Measurements from ENCODE around the gene SECTM1. TPM values are rescaled to one million over a fixed set of nuclear protein-coding genes. Genes with fewer than 3 reads are reported as not detected.

The SECTM1 gene
- total RNA-seq, 6 experiments from 2014 or later, result 3.9 to 7.4 (median 5.8) TPM

DNA sequence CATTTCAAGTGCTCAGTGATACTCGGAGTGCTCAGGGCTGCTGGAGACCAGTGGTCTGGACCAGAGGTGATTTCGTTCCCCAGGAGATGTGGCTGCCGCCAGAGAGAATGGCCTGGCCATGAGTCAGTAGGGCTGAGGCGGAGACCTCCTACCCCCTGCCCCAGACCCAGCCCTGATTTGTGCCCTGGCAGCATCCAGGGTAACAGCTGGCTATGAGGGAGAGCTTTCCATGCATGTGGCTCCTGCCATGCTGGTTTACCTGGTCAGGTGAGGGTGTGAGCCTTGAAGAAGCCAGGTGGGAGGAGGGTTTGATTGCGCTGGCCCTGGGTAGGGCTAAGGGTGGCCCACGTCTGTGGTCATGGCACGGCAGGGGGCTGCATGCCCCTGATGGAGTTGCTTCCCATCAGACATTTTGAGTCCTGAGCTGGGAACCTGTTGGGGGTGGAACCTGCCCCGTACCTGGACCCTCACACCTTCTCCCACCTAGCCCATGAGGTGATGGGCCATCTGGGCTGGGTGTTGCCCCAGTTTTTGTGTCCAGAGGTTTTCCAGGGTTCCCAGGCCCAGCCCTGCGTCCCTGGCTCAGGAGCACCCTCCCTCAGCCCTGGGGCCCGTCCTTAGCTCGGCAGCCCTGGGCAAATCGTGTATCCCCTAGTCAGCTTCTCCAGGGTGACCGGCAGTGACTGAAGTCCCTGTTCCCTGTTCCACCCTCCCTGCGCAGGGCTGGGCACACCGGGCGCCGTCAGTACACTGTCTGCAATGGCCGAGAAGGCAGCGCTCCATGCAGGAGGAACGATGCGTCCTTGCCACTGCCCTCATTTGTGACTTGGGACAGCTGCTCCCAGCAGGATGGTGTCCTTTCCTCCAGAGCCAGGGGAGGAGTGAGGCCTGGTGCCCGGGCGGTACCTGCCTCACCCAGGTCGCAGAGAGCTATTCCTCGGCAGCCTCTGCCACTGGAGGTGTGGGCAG is 51.0 kb downstream of the SECTM1 start:
- 58% methylated on average over 2 of the region's 25 CpGs for WGBS (ENCODE audit: insufficient coverage, low coverage, low lambda C conversion rate, missing lambda C conversion rate)
- Histone ChIP-seq H3K27ac (no peak overlapping the region), H3K9me3 (no peaks in the 10 kb centered on the region), H3K27me3 (no peaks in the 10 kb centered on the region), H3K36me3 (no peaks in the 10 kb centered on the region), H3K4me1 (peaks cover 0 to under 1% (median 0%) of the 10 kb centered on the region in 4 donors), H3K4me3 (no peak overlapping the region)
- DNase-seq, result peak in 1 of 3 donors; percentile 46
- ATAC-seq, result no peak
- TF ChIP-seq, protein P1, sequence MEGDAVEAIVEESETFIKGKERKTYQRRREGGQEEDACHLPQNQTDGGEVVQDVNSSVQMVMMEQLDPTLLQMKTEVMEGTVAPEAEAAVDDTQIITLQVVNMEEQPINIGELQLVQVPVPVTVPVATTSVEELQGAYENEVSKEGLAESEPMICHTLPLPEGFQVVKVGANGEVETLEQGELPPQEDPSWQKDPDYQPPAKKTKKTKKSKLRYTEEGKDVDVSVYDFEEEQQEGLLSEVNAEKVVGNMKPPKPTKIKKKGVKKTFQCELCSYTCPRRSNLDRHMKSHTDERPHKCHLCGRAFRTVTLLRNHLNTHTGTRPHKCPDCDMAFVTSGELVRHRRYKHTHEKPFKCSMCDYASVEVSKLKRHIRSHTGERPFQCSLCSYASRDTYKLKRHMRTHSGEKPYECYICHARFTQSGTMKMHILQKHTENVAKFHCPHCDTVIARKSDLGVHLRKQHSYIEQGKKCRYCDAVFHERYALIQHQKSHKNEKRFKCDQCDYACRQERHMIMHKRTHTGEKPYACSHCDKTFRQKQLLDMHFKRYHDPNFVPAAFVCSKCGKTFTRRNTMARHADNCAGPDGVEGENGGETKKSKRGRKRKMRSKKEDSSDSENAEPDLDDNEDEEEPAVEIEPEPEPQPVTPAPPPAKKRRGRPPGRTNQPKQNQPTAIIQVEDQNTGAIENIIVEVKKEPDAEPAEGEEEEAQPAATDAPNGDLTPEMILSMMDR (IDR thresholded peaks at IDR 0.05), result no peak
- no peak for TF ChIP-seq POLR2A (IDR thresholded peaks at IDR 0.05)
- intact Hi-C loops (cut with DNase I), result no loop called here

DNA sequence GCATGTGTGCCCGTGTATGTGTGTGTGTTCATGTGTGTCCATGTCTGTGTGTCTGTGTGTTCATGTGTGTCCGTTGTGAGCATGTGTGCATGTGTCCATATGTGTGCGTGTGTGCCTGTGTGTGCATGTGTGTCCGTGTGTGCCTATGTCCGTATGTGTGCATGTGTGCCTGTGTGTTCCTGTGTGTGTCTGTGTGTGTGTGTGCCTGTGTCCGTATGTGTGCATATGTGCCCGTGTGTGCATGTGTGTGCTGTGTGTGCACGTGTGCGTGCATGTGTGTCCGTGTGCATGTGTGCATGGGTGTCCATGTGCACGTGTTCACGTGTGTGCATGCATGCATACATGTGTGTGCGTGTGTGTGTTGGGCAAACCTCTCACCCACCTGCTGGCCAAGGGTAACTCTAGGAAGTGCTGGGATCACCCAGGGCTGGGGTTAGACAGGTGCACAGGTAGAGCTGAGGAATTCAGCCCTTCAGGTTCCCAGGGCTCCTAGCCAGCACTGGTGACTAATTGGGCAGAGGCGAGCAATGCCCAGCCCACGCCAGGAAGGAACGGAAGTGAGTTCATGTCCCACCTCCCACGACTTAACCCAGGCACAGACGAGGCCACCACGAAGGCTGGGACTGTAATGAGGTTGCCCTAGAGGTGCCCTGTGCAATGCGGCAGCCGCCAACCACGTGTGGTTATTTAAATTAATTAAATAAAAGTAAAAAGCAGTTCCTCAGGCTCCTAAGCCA is 51.9 kb downstream of the SECTM1 start:
- H3K4me3 ChIP-seq, result no peak overlapping the region
- H3K4me1 ChIP-seq, result no peaks in the 10 kb centered on the region
- no peaks in the 10 kb centered on the region for H3K27me3 ChIP-seq
- peak in 1 of 3 donors; percentile 43 for DNase-seq
- WGBS (ENCODE audit: insufficient coverage, low coverage, low lambda C conversion rate, missing lambda C conversion rate), result 73% methylated on average over 3 of the region's 22 CpGs
- TF ChIP-seq, protein P1 (IDR thresholded peaks at IDR 0.05), result no peak
- TF ChIP-seq POLR2A (IDR thresholded peaks at IDR 0.05), result no peak
- H3K9me3 ChIP-seq, result no peaks in the 10 kb centered on the region
- H3K36me3 ChIP-seq, result no peaks in the 10 kb centered on the region
- peak in 2 of 4 donors; percentile 40 to 56 for ATAC-seq
- no peak overlapping the region for H3K27ac ChIP-seq
- intact Hi-C loops (cut with DNase I), result no loop called here

DNA sequence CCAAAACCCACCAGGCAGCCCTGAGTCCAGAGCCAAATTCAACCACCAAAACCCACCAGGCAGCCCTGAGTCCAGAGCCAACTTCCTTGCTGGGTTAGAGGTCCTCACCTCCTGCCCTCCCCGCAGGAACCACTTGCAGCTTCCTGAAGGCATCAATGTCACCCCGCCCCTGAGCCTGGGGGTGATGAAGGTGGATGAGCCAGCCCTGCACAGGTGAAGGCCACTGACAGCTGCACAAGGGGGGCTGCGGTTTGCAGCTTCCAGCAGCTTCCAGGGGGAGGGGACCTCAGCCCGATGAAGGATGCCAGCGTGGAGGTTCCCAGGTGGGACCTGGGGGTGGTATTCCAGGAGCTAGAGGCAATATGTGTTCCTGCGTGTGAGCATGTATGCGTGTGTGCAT is 52.5 kb downstream of the SECTM1 start:
- H3K36me3 ChIP-seq, result no peaks in the 10 kb centered on the region
- TF ChIP-seq, protein P1 (IDR thresholded peaks at IDR 0.05), result no peak
- TF ChIP-seq POLR2A (IDR thresholded peaks at IDR 0.05), result no peak

DNA sequence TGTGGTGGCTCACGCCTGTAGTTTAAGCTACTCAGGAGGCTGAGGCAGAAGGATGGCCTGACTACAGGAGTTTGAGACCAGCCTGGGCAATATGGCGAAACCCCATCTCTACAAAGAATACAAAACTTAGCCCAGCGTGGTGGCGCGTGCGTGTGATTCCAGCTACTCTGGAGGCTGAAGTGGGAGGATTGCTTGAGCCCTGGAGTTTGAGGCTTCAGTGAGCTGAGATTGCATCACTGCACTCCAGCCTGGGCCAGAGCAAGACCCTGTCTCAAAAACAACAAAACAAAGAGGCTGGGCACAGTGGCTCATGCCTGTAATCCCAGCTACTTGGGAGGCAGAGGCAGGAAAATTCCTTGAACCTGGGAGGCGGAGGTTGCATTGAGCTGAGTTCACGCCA is 53.0 kb downstream of the SECTM1 start:
- intact Hi-C loops (cut with DNase I), result no loop called here
- WGBS (ENCODE audit: insufficient coverage, low coverage, low lambda C conversion rate, missing lambda C conversion rate), result 89% methylated on average over 4 of the region's 8 CpGs
- no peaks in the 10 kb centered on the region for H3K36me3 ChIP-seq
- no peak overlapping the region for H3K27ac ChIP-seq
- ATAC-seq (no peak), DNase-seq (peak in 1 of 3 donors; percentile 17)
- H3K4me1 ChIP-seq, result no peaks in the 10 kb centered on the region
- H3K27me3 ChIP-seq, result no peaks in the 10 kb centered on the region
- no peak overlapping the region for H3K4me3 ChIP-seq
- TF ChIP-seq POLR2A (IDR thresholded peaks at IDR 0.05), result no peak
- TF ChIP-seq, protein P1 (IDR thresholded peaks at IDR 0.05), result no peak
- no peaks in the 10 kb centered on the region for H3K9me3 ChIP-seq

More for the DNA sequence above, 52.5 kb downstream of the SECTM1 start:
- ATAC-seq, result no peak
- intact Hi-C loops (cut with DNase I), result no loop called here
- no peak overlapping the region for H3K27ac ChIP-seq
- H3K4me1 ChIP-seq, result no peaks in the 10 kb centered on the region
- H3K4me3 ChIP-seq, result no peak overlapping the region
- 40% methylated on average over 1 of the region's 7 CpGs for WGBS (ENCODE audit: insufficient coverage, low coverage, low lambda C conversion rate, missing lambda C conversion rate)
- H3K9me3 ChIP-seq, result no peaks in the 10 kb centered on the region
- H3K27me3 ChIP-seq, result no peaks in the 10 kb centered on the region
- peak in 1 of 3 donors; percentile 34 for DNase-seq

Measured in right lobe of liver (tissue), 6 donors.